ENCODE measurements around the gene TRIM9. TPM values are rescaled to one million over a fixed set of nuclear protein-coding genes. Genes with fewer than 3 reads are reported as not detected.
A peak's percentile ranks its signal among the peaks of the same experiment; 100 is the strongest.

TRIM9 gene
- total RNA-seq, 2 experiments from 2014 or later: 0.19 to 0.45 TPM

DNA sequence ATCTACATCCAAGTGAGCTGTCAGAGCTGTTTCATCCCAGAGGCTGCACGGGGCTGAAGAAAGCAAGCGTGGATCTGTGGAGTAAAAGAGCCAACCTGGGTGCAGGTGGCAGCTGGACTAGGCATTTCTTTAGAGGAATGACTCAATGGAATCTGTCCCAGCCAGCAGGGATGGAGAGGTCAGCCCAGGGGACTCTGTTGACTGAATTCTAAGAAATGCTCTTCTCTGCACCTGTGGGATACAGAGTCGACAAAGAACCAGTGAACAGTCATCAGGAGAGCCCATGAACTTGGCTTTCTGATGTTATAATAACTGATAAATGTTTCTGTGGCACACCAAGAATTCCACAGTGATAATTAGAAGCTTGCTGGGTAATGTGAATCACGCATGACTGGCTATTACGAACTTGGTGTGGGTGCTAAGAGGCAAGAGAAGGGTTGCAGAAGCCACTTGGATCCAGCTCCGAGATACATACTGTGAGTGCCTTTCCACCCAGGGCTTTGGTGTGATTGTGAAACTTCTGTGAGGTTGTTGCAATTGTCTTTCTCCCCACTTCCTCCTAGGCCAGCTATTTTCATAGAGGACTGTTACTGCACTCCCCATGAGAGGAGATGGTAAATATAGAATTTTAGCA, 166.8 kb downstream of the TRIM9 start:
- peaks cover 4% of the 10 kb centered on the region for H3K27me3 Mint-ChIP-seq
- ATAC-seq (ENCODE audit: poor library complexity) (no peak), DNase-seq (peak in 3 of 14 experiments; percentile 15 to 47 (median 45))
- H3K9me3 ChIP-seq (ENCODE audit: control insufficient read depth in 1 of 2, insufficient read depth in 1 of 2, low read length in 2 of 2): no peaks in the 10 kb centered on the region
- ChIA-PET CTCF (interaction anchor here (0.7 kb wide), 1 partner anchor 854 kb away, joined by 3 read pairs; no protein-coding TSS in a partner anchor), POLR2A (no interaction called here)
- H3K27ac Mint-ChIP-seq: no peak overlapping the region
- no peak overlapping the region for H3K27ac ChIP-seq (ENCODE audit: low read depth in 1 of 2, low read length in 2 of 2)
- H3K4me3 ChIP-seq (ENCODE audit: low read length): no peak overlapping the region
- no peaks in the 10 kb centered on the region for H3K9me3 Mint-ChIP-seq
- TF ChIP-seq, protein P1, sequence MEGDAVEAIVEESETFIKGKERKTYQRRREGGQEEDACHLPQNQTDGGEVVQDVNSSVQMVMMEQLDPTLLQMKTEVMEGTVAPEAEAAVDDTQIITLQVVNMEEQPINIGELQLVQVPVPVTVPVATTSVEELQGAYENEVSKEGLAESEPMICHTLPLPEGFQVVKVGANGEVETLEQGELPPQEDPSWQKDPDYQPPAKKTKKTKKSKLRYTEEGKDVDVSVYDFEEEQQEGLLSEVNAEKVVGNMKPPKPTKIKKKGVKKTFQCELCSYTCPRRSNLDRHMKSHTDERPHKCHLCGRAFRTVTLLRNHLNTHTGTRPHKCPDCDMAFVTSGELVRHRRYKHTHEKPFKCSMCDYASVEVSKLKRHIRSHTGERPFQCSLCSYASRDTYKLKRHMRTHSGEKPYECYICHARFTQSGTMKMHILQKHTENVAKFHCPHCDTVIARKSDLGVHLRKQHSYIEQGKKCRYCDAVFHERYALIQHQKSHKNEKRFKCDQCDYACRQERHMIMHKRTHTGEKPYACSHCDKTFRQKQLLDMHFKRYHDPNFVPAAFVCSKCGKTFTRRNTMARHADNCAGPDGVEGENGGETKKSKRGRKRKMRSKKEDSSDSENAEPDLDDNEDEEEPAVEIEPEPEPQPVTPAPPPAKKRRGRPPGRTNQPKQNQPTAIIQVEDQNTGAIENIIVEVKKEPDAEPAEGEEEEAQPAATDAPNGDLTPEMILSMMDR (IDR thresholded peaks at IDR 0.05): no peak
- no peak overlapping the region for H3K4me3 Mint-ChIP-seq
- H3K36me3 ChIP-seq (ENCODE audit: insufficient read depth, low read length): no peaks in the 10 kb centered on the region
- H3K36me3 Mint-ChIP-seq (ENCODE audit: low read depth): no peaks in the 10 kb centered on the region
- H3K4me1 ChIP-seq (ENCODE audit: insufficient read depth, low read length): no peaks in the 10 kb centered on the region
- H3K27me3 ChIP-seq (ENCODE audit: control insufficient read depth in 1 of 2, insufficient read depth in 2 of 2, low read length in 2 of 2): no peaks in the 10 kb centered on the region
- intact Hi-C loops (cut with DNase I, micrococcal nuclease): no loop called here
- H3K4me1 Mint-ChIP-seq (ENCODE audit: low read depth): no peaks in the 10 kb centered on the region

- no peaks in the 10 kb centered on the region for H3K4me1 Mint-ChIP-seq (ENCODE audit: low read depth)
- POLR2A ChIA-PET: no interaction called here
- no peak for ATAC-seq (ENCODE audit: poor library complexity)
Measured at GRCh38 chr14:50926851-50927386, 168.0 kb downstream of the TRIM9 start.

More at GRCh38 chr14:50926851-50927386, 168.0 kb downstream of the TRIM9 start:
- intact Hi-C loops (cut with DNase I, micrococcal nuclease): no loop called here
- Mint-ChIP-seq H3K9me3 (no peaks in the 10 kb centered on the region), H3K27me3 (no peaks in the 10 kb centered on the region), H3K4me3 (no peak overlapping the region), H3K36me3 (ENCODE audit: low read depth) (no peaks in the 10 kb centered on the region), H3K27ac (no peak overlapping the region)
- no peaks in the 10 kb centered on the region for H3K9me3 ChIP-seq (ENCODE audit: control insufficient read depth in 1 of 2, insufficient read depth in 1 of 2, low read length in 2 of 2)
- H3K36me3 ChIP-seq (ENCODE audit: insufficient read depth, low read length): no peaks in the 10 kb centered on the region
- H3K27me3 ChIP-seq (ENCODE audit: control insufficient read depth in 1 of 2, insufficient read depth in 2 of 2, low read length in 2 of 2): peaks cover 0 to 3% of the 10 kb centered on the region in 2 experiments
- no peak overlapping the region for H3K4me3 ChIP-seq (ENCODE audit: low read length)
- CTCF ChIA-PET: no interaction called here
- H3K27ac ChIP-seq (ENCODE audit: low read depth in 1 of 2, low read length in 2 of 2): no peak overlapping the region
- no peaks in the 10 kb centered on the region for H3K4me1 ChIP-seq (ENCODE audit: insufficient read depth, low read length)
- TF ChIP-seq, protein P1 (IDR thresholded peaks at IDR 0.05): no peak
- no peak for DNase-seq

Other genes with a start within 250 kb of the TRIM9 start
- gene ABHD12B, start 223.1 kb downstream of the TRIM9 start, total RNA-seq: not detected
- under 1 TPM; 0.59 to 0.69 TPM for gene PYGL, start 150.6 kb downstream of the TRIM9 start, total RNA-seq
- 10 to 100 TPM in 1 of 2 experiments, 1 to 10 TPM in 1; 9.5 to 11.0 TPM for gene TMX1, start 145.1 kb upstream of the TRIM9 start, total RNA-seq

All from CD4-positive, alpha-beta T cell (primary cell).